Activated CD8-positive, alpha-beta memory T cell treated with anti-CD3 and anti-CD28 coated beads for 36 hours (primary cell): Measurements from ENCODE around the gene SLC6A7. TPM values are rescaled to one million over a fixed set of nuclear protein-coding genes. Genes with fewer than 3 reads are reported as not detected.

Experiments used
- CTCF ChIA-PET: fragments of 350-600 bp; sonication (Branson Sonifier 250); formaldehyde crosslinking; loops from one replicate; lab custom pipeline; 2021; ENCODE audit warnings: antibody characterized with exemption; lab: Charles Lee
- POLR2A ChIA-PET: fragments of 350-600 bp; sonication (Branson Sonifier 250); formaldehyde crosslinking; loops from one replicate; lab custom pipeline; 2021; ENCODE audit warnings: antibody characterized with exemption; lab: Charles Lee
- total RNA-seq, 2 experiments: library from RNA; stranded (reverse); gene quantifications; one replicate each; pipeline ENCODE4 v1.2.3, GENCODE V29; 2021

SLC6A7 gene
- total RNA-seq, 2 experiments from 2014 or later = not detected

DNA sequence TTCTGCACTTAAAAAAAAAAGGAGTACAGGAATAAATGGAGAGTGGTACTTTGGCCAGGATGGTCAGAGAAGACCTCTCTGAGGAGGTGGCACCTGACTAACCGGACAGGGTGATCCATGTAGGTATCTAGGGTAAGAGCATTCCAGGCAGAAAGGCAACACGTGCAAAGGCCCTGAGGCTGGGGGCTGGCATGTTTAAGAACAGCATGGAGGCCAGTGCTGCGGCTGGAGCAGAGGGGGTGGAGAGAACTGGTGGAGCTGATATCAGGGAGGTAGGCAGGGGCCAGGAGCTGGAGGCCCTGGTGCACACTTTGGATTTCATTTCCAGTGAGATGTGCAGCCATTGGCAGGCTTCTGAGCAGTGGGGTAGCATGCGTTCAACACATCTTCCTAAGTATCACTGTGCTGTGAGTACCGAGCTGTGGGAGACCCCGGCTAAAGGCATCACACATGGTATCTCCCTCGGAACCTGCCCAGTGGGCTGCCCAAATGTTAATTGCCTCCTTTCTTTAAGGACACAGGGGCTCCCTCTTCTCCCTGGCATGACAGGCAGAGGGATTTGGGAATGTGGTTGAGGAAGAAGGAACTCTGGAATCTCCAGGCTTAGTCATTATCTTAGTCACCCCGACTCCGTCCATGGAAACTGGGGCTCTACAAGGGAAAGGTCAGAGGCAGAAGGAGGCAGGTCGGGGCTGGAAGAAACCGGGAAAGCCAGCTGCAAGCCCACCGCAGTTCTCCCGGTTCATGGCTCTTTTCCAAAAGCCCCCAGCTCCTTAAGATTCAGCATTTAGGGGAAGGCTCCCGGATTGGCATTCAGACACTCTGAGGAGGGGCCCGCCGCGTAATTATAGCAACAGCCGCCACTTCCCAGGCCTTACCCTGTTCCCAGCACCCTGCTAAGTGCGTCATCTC is 18.6 kb downstream of the SLC6A7 start:
- ChIA-PET CTCF (interaction anchor here (1.8 to 2.2 kb wide), 2 partner anchors 10 to 46 kb away, joined by 4 to 8 read pairs; no protein-coding TSS in a partner anchor), POLR2A (interaction anchor here (0.6 kb wide), 1 partner anchor 295 kb away, joined by 3 read pairs; no protein-coding TSS in a partner anchor)

GRCh38 chr5:150209099-150209635 is 19.3 kb downstream of the SLC6A7 start:
- ChIA-PET CTCF (interaction anchor here (1.8 to 2.2 kb wide), 2 partner anchors 9 to 46 kb away, joined by 4 to 8 read pairs; no protein-coding TSS in a partner anchor), POLR2A (no interaction called here)

GRCh38 chr5:150210644-150211043 is 20.8 kb downstream of the SLC6A7 start:
- CTCF ChIA-PET = no interaction called here
- POLR2A ChIA-PET = no interaction called here

DNA sequence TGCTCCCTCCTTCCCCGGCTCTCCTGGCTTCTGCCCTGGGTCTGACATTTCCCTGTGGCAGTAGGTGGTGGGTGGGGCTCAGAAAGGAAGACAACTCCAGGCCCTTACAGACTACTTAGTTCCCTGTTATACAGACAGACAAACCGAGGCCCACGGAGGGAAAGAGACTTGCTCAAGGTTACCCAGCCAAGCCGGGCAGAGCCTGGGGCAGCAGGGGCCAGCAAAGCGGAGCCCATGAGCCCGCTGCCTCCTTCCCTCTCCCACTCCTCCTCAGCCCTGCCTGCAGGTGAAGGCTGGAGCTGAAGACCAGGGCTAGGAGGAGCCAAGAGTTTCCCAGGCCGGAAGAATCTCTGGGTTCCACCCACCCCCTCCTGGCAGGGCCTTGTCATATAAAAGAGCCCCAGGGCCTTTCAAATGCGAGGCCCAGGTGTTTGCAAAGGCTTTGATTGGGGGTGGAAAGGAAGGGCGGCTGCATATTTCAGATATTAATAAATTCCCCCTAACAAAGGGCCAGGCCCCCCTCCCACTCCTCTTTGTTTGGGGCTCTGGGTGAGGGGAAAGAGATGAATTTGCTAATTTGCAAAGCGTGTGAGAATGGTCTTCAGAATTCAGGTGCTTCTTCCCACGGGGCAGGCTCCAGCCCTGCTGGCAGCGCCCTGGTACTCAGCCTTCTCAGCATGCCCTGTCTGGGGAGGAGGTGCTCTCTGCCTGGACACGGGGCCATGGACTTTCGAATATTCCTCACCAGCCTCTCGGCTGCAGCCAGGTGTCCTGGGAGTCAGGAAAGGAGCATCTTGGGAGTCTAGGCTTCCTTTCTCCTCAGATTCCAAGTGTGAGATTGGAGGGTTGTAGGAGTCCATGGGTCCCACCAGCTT is 21.5 kb downstream of the SLC6A7 start:
- POLR2A ChIA-PET = no interaction called here
- CTCF ChIA-PET = no interaction called here

GRCh38 chr5:150213530-150213929 is 23.7 kb downstream of the SLC6A7 start:
- ChIA-PET CTCF (no interaction called here), POLR2A (no interaction called here)

- CTCF ChIA-PET = no interaction called here
- POLR2A ChIA-PET = no interaction called here
Observed at GRCh38 chr5:150214289-150214688, 24.4 kb downstream of the SLC6A7 start.

DNA sequence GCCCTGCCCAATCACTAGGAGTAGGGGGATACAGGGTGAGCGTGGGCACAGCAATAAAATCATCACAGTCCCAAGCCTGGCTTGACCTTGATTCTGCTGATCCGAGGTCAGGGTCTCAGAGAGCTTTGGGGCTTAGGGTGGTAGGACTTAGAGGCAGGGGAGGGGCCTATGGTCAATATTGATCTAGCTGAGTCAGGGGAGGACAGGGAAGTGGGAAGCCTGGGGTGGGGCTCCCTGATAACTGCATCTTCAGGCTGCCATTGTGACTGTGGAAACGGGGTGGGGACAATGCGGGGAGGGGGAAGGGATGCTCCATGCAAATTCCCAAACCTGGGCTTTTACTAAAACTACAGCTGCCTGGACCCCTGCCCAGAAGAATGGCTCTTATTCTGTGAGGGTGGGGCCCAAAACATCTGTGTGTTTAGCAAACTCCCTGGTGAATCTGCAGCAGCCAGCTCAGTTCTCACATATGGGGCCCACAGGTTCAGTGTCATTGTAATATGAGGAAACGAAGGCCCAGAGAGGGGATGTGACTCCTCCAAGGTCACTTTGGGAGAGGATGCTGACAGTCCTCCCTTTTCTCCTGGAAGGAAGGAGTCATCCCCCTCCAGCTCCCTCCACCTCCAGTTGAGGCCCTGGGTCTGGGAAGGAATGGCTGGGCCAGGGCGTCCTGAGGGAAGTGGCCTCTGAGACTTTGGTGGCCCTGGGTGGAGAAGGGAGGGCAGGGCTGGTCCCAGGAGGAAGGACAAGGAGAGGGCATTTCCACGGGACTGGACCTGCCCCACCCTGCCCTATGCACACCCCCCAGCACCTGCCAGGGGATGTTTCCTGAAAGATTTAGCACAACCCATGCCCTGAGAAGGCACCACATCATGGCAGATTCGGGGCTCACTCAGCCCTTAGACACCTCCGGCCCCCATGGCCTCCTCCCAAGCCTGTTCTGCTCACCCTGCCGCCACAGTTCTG is 26.4 kb downstream of the SLC6A7 start:
- ChIA-PET CTCF (interaction anchor here (1.2 kb wide), 1 partner anchor 54 kb away, joined by 3 read pairs; no protein-coding TSS in a partner anchor), POLR2A (no interaction called here)

DNA sequence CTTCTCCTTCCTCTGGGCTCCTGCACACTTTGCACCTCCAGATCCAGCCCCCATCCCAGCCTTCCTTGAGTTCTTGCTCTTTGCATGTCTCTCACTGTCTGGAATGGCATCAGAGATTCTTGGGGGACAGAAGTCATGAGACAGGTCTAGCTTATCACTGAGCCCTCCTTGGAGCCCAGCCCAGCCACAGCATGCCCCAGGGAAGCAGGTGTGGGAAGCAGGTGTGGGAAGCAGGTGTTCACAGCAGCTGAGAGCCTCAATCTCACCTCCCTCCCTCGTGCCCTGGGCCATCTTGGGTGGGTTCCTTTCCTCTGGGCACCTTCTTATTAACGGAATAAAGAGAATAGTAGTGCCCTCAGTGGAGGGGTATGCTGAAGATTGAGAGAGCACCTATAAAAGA is 27.2 kb downstream of the SLC6A7 start:
- POLR2A ChIA-PET = no interaction called here
- CTCF ChIA-PET = interaction anchor here (1.2 to 1.9 kb wide), 5 partner anchors 8 to 95 kb away, joined by 3 to 8 read pairs (median 3); no protein-coding TSS in a partner anchor

DNA sequence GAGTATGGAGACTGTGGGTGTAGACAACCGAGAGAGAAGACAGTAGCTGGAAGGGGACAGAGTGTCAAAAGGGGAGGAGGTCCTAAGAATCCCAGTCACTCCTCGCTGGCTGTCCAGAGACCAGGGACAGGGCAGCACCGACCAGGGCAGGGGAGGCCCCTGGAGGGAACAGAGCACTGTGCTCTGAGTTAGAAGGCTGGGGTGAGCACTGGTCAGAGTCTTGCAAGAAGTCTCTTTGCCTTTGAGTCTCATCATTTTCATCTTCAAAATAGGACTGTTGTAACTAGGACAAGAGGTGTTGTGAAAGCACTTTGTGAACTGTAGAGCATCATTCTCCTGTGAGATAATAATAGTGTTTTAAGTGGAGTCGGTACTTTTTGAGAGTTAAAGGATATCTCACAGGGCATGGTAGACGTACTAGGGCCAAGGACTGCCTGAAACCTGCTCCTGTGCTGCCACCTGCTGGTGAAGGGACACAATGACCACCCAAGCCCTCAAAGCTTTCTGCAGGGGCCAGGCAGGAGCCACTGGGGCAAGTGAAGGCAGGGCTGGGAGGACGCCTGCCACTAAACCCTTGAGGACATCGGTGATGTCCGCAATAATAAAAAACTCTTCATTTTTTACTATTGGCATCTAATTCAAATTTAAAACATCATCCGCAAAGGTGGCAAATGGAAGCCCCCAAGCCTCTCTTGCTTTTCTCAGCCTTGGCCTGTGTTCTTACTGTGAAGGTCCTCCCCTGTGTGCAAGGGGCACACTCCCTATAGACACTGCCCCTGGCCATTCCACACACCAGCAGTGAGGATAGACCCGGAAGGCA is 28.2 kb downstream of the SLC6A7 start:
- ChIA-PET CTCF (interaction anchor here (0.8 to 1.9 kb wide), 12 partner anchors 9 to 99 kb away, joined by 3 to 8 read pairs (median 3); partner anchors contain the start of gene CDX1), POLR2A (no interaction called here)

GRCh38 chr5:150218693-150219035 is 28.8 kb downstream of the SLC6A7 start:
- ChIA-PET CTCF (interaction anchor here (0.8 to 1.9 kb wide), 11 partner anchors 9 to 100 kb away, joined by 3 to 8 read pairs (median 3); partner anchors contain the start of gene CDX1), POLR2A (no interaction called here)

DNA sequence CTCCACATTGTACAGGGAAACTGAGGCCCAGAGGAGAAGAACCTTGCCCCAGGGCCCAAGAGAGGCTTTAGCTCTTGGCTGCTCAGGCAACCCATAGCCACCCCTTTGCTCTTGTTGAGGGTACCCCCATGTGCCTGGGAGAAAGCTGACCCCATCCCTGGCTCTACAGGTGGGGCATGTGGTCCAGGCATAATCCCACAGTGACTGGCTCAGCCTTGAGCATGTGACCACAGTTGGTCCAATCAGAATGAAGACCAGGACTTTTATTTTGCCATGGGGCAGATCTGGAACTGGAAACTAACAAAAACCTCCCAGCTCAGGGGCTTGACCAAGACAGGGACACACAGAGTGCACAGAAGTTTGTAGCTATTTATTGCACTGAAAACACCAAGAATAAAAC is 29.3 kb downstream of the SLC6A7 start:
- ChIA-PET CTCF (interaction anchor here (1.1 to 1.9 kb wide), 4 partner anchors 10 to 100 kb away, joined by 3 to 8 read pairs (median 4); partner anchors contain the start of gene CDX1), POLR2A (no interaction called here)

DNA sequence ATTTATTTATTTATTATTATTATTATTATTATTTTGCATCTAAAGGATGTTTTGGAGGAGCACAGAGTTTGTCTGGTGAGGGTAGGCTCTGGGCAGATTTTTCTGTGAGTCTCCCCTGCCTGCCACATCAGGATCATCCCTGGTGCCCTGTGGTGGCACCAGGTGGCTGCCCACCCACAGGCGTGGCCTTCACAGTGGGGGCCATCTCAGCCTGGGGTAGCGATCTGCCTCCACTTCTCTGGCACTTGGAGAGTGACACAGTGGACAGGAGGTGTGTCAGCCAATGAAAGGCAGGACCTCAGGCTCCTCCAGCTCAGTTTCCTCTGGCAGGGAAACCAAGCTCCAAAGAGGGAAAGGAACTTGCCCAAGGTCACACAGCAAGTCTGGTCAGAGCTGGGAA is 30.0 kb downstream of the SLC6A7 start:
- ChIA-PET CTCF (no interaction called here), POLR2A (no interaction called here)

DNA sequence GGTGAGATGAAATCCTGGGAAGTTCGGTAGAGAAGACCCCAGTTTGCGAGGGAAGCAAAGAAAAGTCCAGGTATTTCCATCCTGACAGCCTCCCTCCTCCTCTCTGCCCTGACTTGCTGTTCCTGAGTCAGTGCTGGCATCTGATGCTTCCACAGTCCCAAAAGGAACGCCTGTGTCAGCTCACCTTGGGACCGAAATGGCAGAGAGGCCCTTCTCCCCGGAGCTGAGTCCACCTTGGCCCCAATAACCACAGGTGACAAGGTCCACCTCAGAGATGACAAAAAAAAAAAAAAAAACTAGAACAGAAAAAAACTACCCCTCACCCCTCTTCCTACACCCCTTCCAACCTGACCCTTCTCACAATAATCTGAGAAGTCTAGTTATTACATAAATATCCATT is 31.6 kb downstream of the SLC6A7 start:
- POLR2A ChIA-PET = interaction anchor here (0.5 kb wide), 1 partner anchor 9 kb away, joined by 4 read pairs; no protein-coding TSS in a partner anchor

DNA sequence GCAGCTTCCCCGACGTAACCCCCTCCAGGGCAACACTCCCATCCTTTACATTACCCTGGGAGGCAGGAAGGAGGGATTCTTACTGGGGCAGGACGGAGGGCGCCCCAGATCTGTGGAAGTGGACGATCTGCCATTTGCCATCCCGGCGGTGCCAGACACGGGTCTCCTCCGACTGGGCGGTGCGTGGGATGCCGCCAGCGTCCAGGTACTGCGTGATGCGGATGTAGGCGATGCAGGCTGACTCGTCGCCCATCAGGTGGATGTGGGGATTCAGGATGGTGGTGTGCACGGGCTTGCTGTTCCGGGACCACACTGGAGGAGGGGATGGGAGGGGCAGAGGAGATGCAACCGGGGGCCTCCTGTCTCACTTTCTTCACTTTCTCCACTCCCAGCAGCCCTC is 33.0 kb downstream of the SLC6A7 start:
- POLR2A ChIA-PET = no interaction called here
- CTCF ChIA-PET = no interaction called here

More for the DNA sequence above, 31.6 kb downstream of the SLC6A7 start:
- CTCF ChIA-PET = no interaction called here

- POLR2A ChIA-PET = no interaction called here
- CTCF ChIA-PET = interaction anchor here (0.6 kb wide), 1 partner anchor 717 kb away, joined by 3 read pairs; no protein-coding TSS in a partner anchor
Observed at GRCh38 chr5:150223474-150223873, 33.6 kb downstream of the SLC6A7 start.

GRCh38 chr5:150224483-150225027 is 34.7 kb downstream of the SLC6A7 start:
- CTCF ChIA-PET = no interaction called here
- POLR2A ChIA-PET = no interaction called here

GRCh38 chr5:150227036-150227435 is 37.2 kb downstream of the SLC6A7 start:
- ChIA-PET CTCF (no interaction called here), POLR2A (no interaction called here)
